Endometrial microvascular endothelial cells (primary cell): Measurements from ENCODE around the gene PSMD10. TPM values are rescaled to one million over a fixed set of nuclear protein-coding genes. Genes with fewer than 3 reads are reported as not detected.

Experiments
- in situ Hi-C: cut with HindIII; loops from 2 replicates; pipeline ENCODE4 v1.10.0; 2017; ENCODE audit warnings: low sequenced_read_pairs, low pct_unique_long_range_greater_than_20kb; ENCODE audit errors: inconsistent ontology term
- total RNA-seq: library from RNA; depleted of rRNA; stranded (reverse); fragments of >200 nt; gene quantifications from one replicate; pipeline ENCODE4 v1.2.3, GENCODE V29; 2015; ENCODE audit errors: inconsistent ontology term

PSMD10 gene
- total RNA-seq, 1 donor from 2014 or later: 156 TPM

GRCh38 chrX:108087792-108088191 is 3.5 kb downstream of the PSMD10 start:
- in situ Hi-C loops: no loop called here

GRCh38 chrX:108081110-108081509 is 10.2 kb downstream of the PSMD10 start:
- in situ Hi-C loops: no loop called here

- in situ Hi-C loops: no loop called here
Measured at GRCh38 chrX:108072746-108073145, 18.6 kb downstream of the PSMD10 start.

DNA sequence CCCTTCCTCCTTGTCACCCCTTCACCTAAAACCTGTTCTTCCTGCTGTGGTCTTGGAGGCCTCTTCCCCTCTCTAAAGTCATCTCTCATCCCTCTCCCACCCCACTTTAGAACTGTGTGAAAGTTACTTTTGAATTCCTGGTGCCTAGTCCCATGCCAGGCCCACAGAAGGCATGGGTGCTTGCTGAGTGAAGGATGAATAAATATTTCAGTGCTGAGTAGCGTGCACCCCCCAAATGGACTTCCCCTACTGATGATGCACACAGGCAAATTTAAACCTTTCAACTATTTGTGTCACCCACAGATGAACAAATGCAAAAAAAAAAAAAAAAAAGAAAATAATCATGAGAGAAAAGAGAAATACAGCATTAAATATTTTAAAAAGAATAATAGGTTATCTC is 19.8 kb downstream of the PSMD10 start:
- in situ Hi-C loops: no loop called here

GRCh38 chrX:108070891-108071290 is 20.5 kb downstream of the PSMD10 start:
- in situ Hi-C loops: no loop called here

DNA sequence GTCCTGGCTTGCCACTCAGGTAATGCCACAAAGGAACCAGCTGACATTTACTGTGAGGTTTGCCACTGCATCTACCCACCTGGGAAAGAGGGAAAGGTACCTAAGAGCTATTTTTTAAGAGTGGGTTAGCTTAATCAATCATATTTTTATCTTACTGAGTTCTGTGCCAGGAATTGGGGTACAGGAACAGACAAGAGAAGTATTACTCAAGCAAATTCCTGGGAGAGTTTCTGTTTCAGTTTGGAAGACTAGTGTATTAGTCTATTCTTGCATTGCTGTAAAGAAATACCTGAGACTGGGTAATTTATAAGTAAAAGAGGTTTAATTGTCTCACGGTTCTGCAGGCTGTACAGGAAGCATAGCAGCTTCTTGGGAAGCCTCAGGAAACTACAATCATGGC is 23.2 kb downstream of the PSMD10 start:
- in situ Hi-C loops: no loop called here

DNA sequence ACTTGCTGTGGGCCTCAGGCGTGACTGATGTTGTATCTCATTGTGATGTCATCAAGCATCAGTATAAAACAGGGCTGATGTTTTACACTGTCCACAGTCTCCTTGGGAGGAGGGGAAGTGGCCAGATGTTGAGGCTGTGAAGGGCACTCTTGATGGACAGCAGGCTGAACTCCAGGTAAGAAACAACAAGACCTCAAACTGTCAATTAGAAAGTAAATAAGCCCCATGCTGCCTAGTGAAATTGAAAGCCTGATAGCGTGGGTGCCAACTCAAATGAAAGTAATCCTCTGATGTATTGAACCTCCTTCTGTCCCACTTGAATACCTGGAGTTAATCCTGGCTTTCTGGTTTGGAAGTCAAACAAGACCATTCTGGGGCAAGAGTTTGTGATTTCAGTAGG is 26.7 kb downstream of the PSMD10 start:
- in situ Hi-C loops: no loop called here

GRCh38 chrX:108064001-108064400 is 27.3 kb downstream of the PSMD10 start:
- in situ Hi-C loops: no loop called here

- in situ Hi-C loops: no loop called here
Measured at GRCh38 chrX:108059801-108060200, 31.5 kb downstream of the PSMD10 start.

GRCh38 chrX:108055546-108055945 is 35.8 kb downstream of the PSMD10 start:
- in situ Hi-C loops: no loop called here

DNA sequence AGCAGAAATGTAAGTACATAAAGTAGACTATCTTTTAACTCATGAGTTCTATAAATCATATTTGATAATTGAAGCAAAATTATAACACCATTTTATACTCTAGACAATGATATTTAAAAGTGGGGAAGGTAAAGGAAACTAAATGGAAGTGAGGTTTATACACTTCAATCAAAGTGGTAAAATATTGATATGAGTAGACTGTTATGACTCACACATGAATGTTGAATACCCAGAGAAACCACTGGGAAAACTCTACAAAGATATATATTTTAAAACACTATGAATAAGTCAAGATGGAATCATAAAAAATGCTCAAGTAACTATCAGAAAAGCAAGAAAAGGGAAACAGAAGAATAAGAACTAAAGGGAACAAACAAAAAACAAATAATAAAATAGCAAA is 38.1 kb downstream of the PSMD10 start:
- in situ Hi-C loops: no loop called here

GRCh38 chrX:108049649-108050048 is 41.7 kb downstream of the PSMD10 start:
- in situ Hi-C loops: no loop called here

DNA sequence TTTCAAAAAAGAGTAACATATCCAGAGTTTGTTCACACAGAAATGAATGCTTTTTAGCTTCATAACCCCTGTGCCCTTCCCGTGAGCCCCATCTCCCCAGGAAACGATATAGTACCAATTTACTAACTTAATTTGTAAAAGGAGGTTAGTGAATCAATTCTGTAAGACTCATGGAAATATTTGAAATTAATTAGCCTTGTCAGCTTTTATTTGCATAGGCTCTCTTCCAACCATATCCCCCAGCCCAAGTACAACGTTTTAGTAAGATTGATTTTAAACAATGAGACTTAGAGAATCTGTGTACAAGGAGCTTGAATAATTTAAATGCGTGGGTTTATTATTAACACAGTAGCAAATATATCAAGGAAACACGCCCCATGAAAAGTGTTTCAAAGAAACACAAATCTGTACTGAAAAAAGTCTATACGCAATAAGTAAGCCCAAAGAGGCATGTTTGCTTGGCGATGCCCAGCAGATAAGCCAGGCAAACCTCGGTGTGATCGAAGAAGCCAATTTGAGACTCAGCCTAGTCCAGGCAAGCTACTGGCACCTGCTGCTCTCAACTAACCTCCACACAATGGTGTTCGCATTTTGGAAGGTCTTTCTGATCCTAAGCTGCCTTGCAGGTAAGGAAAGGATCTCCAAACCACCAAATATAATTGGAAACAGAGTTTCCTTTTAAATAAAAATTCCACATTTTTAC is 46.6 kb downstream of the PSMD10 start, which contains the start of gene VSIG1:
Gene VSIG1, plus strand, starts transcription at position 512 of the 703 bp plus-strand sequence. Its CDS starts 66 bp downstream, at position 578.
- in situ Hi-C loops: no loop called here

DNA sequence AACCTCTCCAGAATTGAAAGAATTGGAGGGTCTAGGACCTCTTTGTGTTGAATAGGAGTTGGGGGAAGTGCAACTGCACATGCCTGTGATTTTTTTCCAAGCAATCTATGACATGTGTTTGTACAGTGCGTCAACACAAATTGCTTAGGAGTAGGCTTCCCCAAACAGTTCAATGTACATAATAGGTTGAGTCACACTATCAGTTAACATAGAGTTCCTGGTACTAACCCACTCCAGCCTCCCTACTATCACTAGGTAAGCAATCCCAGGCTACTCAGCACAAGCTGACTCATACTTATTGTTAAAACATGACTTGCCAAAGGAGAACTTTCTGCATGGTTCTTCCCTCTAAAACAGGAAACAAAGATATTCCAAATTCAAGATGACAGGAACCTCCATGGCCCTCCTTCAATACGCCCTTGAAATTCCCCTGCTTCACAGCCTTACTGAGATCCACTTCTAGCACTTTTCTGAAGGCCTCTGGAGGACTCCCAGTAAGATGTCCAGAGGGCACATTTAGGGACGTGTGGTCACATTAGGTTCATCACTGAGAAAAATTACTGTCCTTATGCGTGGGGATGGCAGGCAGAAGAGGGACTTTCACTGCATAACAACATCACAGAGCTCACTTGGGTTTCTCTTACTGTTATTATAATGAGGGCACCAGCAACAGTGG is 54.9 kb downstream of the PSMD10 start:
- in situ Hi-C loops: no loop called here

DNA sequence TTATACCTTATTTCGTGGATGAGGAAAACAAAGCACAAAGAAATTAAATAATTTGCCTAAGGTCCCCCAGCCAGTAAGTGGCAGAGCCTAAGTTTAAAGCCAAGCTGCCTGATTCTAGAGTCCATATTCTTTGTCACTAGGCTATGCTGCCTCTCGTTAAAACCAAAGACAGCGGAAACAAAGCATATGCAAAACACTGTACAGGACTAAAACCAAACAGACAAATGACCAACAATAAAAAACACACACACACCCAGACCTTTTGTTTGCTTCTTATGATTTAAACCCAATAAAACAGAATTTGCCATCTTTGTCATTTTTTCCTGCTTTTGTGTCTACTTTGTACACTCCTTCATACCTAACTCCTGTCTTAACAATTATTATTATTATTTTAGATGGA is 56.6 kb downstream of the PSMD10 start:
- in situ Hi-C loops: no loop called here

Other genes starting within 250 kb of the PSMD10 start
- not detected for gene TEX13B, start 109.2 kb downstream of the PSMD10 start, total RNA-seq
- 8.0 TPM for gene VSIG1, start 46.5 kb downstream of the PSMD10 start, total RNA-seq
- 87.9 TPM for gene ATG4A, start 236 bp upstream of the PSMD10 start, total RNA-seq